Mesothelial cell of epicardium (in vitro differentiated cells): Measurements from ENCODE around the gene TXNDC2. TPM values are rescaled to one million over a fixed set of nuclear protein-coding genes. Genes with fewer than 3 reads are reported as not detected.
A peak's percentile ranks its signal among the peaks of the same experiment; 100 is the strongest.

ENCODE experiments used
- DNase-seq, 2 experiments: peaks; one replicate each; pipeline ENCODE4 v3.0.0; 2021; ENCODE audit warnings: low spot score in 2 of 2; ENCODE audit not compliant: unreplicated experiment in 2 of 2
- H3K27ac Mint-ChIP-seq: 2 replicates; pipeline ENCODE4 v1.8.0; 2021; ENCODE audit warnings: mixed read lengths
- H3K27me3 Mint-ChIP-seq: 2 replicates; pipeline ENCODE4 v1.8.0; 2021; ENCODE audit warnings: low read depth, mixed read lengths
- H3K36me3 Mint-ChIP-seq: 2 replicates; pipeline ENCODE4 v1.8.0; 2021; ENCODE audit warnings: mixed read lengths
- H3K4me1 Mint-ChIP-seq: 2 replicates; pipeline ENCODE4 v1.8.0; 2021; ENCODE audit warnings: mixed read lengths
- H3K4me3 Mint-ChIP-seq: 2 replicates; pipeline ENCODE4 v1.8.0; 2021; ENCODE audit warnings: mild to moderate bottlenecking, moderate library complexity, mixed read lengths
- H3K9me3 Mint-ChIP-seq: 2 replicates; pipeline ENCODE4 v1.8.0; 2021; ENCODE audit warnings: mixed read lengths
- total RNA-seq: library from RNA; stranded (reverse); gene quantifications from 3 replicates; pipeline ENCODE4 v1.2.1, GENCODE V29; 2021
- TF ChIP-seq, protein P1 (sequence below): fragments of 200-600 bp; sonication (generic); IDR thresholded peaks from one replicate; pipeline ENCODE4 v1.5.0; 2021; ENCODE audit warnings: antibody characterized with exemption; ENCODE audit not compliant: unreplicated experiment

TXNDC2 gene
- total RNA-seq, 1 donor from 2014 or later: not detected

DNA sequence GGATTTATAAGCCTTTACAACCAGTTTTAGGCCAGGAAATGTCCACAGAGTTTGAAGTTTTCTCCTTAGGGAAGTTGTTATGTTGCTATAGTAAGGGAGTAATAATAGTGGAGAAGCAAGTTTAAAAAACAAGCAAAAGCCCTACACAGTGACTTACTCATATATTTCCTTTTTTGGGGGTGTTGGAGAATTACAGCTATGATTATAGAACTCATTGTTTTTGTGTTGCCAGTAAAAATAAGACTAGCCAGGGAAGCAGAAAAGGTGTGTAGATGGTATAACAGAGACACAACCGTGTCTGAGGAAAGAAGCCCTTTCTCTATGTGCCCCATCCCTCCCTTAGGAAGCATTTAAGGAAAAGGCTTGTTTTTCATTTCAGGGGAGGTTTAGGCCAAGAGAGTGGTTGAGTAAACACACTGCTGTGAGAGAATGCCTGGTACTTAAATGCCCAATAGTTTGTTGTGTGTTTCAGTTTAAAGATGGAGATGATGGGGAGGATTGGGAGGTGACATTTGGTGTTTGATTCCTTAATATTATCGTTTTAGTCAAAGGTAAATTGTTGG, 30.4 kb downstream of the TXNDC2 start:
- H3K4me3 Mint-ChIP-seq: peak overlapping the region; percentile 83
- H3K9me3 Mint-ChIP-seq: no peaks in the 10 kb centered on the region
- H3K36me3 Mint-ChIP-seq: no peaks in the 10 kb centered on the region
- peak overlapping the region; percentile 96 for H3K27ac Mint-ChIP-seq
- TF ChIP-seq, protein P1, sequence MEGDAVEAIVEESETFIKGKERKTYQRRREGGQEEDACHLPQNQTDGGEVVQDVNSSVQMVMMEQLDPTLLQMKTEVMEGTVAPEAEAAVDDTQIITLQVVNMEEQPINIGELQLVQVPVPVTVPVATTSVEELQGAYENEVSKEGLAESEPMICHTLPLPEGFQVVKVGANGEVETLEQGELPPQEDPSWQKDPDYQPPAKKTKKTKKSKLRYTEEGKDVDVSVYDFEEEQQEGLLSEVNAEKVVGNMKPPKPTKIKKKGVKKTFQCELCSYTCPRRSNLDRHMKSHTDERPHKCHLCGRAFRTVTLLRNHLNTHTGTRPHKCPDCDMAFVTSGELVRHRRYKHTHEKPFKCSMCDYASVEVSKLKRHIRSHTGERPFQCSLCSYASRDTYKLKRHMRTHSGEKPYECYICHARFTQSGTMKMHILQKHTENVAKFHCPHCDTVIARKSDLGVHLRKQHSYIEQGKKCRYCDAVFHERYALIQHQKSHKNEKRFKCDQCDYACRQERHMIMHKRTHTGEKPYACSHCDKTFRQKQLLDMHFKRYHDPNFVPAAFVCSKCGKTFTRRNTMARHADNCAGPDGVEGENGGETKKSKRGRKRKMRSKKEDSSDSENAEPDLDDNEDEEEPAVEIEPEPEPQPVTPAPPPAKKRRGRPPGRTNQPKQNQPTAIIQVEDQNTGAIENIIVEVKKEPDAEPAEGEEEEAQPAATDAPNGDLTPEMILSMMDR: no peak
- no peak for DNase-seq
- peaks cover 21% of the 10 kb centered on the region for H3K4me1 Mint-ChIP-seq
- H3K27me3 Mint-ChIP-seq: no peaks in the 10 kb centered on the region

DNA sequence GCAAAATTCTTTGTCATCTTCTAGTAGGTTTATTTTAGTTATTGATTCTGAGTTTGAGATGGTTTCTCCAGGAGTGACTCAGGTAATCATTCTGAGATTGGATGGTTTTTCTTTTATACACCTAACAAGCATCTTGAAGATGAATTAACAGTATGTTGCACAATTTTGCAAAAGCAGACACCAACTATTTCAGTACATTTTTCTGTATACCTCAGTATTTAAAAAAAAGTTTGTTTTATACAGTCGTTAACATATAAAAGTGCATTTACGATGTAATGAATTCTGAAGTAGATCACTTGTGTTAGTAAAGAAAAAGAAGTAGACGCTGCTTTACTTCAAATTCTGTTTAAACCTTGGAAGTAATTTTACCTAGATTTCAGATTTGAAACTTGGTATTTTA, 31.0 kb downstream of the TXNDC2 start:
- no peak overlapping the region for H3K4me3 Mint-ChIP-seq
- no peaks in the 10 kb centered on the region for H3K9me3 Mint-ChIP-seq
- no peak for DNase-seq
- H3K4me1 Mint-ChIP-seq: peaks cover 21% of the 10 kb centered on the region
- TF ChIP-seq, protein P1: no peak
- H3K36me3 Mint-ChIP-seq: no peaks in the 10 kb centered on the region
- H3K27ac Mint-ChIP-seq: no peak overlapping the region
- no peaks in the 10 kb centered on the region for H3K27me3 Mint-ChIP-seq

DNA sequence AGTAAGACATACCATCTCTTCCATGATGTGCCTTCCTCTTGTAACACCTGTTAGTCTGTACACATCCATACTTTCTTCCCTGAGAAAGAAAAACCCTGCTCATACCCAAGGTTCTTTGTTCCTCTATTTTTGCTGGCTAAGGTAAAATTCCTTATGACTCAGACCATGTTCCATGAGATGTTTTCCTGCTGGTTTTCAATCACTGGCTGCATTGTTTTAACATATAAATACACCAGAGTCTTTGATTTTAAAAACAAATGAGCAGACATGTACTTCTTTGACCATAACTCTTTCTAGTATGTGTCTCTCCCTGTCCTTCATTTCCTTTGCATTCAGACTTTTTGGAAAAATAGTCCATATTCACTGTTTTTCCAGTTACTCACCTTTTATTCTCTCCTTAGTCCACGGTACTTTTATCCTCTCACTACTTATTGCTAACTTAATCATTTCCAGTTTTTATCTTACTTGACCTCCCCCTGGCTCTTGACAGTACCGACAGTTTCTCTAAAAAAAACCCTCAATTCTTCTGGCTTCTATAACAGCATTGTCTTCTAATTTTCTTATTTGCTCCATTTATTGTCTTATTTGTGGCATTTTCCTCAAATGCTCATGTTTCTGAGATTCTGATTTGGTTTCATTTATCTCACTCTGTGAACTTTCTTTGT, 32.4 kb downstream of the TXNDC2 start:
- TF ChIP-seq, protein P1: no peak
- Mint-ChIP-seq H3K27ac (no peak overlapping the region), H3K4me1 (peaks cover 18% of the 10 kb centered on the region), H3K4me3 (no peak overlapping the region), H3K36me3 (no peaks in the 10 kb centered on the region), H3K27me3 (no peaks in the 10 kb centered on the region), H3K9me3 (no peaks in the 10 kb centered on the region)
- DNase-seq: no peak

DNA sequence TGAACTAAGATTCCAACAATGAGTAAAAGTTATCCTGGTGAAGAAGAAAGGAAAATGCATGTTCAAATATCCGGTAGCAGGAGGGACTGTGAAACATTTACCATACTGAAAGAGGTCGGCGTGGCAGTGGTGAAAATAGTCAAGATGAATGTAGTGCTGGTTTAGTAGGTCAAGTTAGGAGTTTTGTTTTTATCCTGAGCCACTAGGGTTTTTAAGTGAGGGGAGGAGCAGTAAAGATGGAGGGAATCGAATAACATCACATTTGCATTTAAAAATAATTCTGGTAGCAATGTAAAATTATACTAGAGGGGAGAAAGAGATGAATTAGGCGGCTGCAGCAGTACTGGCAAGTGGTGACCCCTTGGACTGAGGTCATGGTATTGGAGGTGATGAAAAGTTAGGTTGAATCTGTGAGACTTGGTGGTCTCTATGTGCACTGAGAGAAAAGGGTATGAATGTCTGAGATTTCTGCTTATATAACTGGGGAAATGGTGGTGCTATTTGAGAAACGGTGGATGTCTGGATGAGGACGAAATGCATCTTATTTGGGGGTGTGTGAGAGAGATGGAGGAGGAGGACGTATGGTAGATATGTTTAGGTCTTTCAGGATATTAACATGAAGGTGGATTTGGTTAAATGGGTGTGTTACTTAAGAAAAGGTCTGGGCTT, 33.9 kb downstream of the TXNDC2 start:
- no peak overlapping the region for H3K27ac Mint-ChIP-seq
- no peaks in the 10 kb centered on the region for H3K27me3 Mint-ChIP-seq
- DNase-seq: no peak
- no peaks in the 10 kb centered on the region for H3K9me3 Mint-ChIP-seq
- H3K36me3 Mint-ChIP-seq: no peaks in the 10 kb centered on the region
- H3K4me1 Mint-ChIP-seq: peaks cover 24% of the 10 kb centered on the region
- no peak overlapping the region for H3K4me3 Mint-ChIP-seq
- TF ChIP-seq, protein P1: no peak

DNA sequence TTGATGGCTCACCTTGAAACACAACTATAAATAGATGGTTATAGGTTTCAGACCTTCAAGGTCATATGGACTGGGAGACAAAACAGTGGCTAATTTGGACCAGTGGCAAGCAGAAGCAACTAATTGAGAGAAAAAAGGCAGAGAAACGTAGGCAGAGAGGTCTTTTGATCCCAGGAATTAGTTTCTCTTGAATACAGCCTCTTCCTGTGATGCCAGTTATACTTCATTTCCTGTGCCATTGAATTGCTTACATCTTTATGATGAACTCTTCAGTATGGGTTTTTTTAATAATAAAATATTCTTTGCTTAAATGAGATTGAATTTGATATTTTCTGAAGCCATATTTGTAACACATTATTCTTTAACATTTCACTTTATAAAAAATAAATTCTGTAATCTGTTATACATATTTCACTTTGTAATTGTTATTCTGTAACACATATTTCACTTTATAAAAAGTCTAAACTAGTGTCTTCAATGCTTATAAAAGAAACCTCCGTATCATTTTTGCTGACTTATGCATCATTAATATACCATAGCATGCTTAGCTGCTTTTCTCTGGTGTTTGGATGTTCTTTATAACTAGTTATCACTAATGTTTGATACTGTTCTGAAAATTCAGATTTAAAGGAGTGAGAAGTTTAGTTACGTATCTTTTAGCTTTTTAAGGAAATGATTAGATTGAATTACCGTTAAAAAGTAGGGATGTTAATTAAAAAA, 37.0 kb downstream of the TXNDC2 start:
- TF ChIP-seq, protein P1: no peak
- DNase-seq: no peak
- Mint-ChIP-seq H3K27ac (no peak overlapping the region), H3K9me3 (no peaks in the 10 kb centered on the region), H3K27me3 (no peaks in the 10 kb centered on the region), H3K4me3 (no peak overlapping the region), H3K36me3 (no peaks in the 10 kb centered on the region), H3K4me1 (peaks cover 30% of the 10 kb centered on the region)
